HL-60 (cell line): ENCODE measurements around the gene BLNK.
A peak's percentile ranks its signal among the peaks of the same experiment; 100 is the strongest.

Source experiments
- DNase-seq, 2 experiments: peaks; one replicate each; pipeline ENCODE4 v3.0.0-alpha.2; 2010 to 2020; ENCODE audit warnings: low read depth in 1 of 2, low spot score in 1 of 2
- H3K27ac ChIP-seq: fragments of 250-450 bp; sonication (Bioruptor Pico); replicated peaks from 2 replicates; pipeline ENCODE4 v1.5.1; 2020; ENCODE audit warnings: mild to moderate bottlenecking, moderate library complexity
- H3K27me3 ChIP-seq: fragments of 250-450 bp; sonication (Bioruptor Pico); 2 replicates; pipeline ENCODE4 v1.5.1; 2021; ENCODE audit warnings: mild to moderate bottlenecking, moderate library complexity; ENCODE audit not compliant: insufficient read depth, poor library complexity, severe bottlenecking
- H3K4me3 ChIP-seq: replicated peaks from 2 replicates; pipeline ENCODE4 v1.5.1; 2011; ENCODE audit warnings: mild to moderate bottlenecking, control low read depth, low read length; ENCODE audit not compliant: insufficient read depth
- GABPA ChIP-seq: IDR thresholded peaks from 2 replicates; pipeline ENCODE4 v1.6.1; 2012; ENCODE audit warnings: low read depth
- POLR2AphosphoS5 ChIP-seq: IDR thresholded peaks from 2 replicates; pipeline ENCODE4 v1.6.1; 2012; ENCODE audit warnings: low read depth
- SPI1 ChIP-seq: IDR thresholded peaks from 2 replicates; pipeline ENCODE4 v1.6.1; 2012; ENCODE audit warnings: low read depth, mild to moderate bottlenecking, borderline replicate concordance
- TF ChIP-seq, protein P1 (sequence below): IDR thresholded peaks from 2 replicates; pipeline ENCODE4 v1.6.1; 2012; ENCODE audit warnings: low read depth; ENCODE audit not compliant: insufficient replicate concordance
- TF ChIP-seq, protein P2 (sequence below): IDR thresholded peaks from one replicate; pipeline ENCODE4 v1.5.1; 2011; ENCODE audit warnings: low read length, control low read depth, inconsistent platforms; ENCODE audit not compliant: insufficient read depth

The BLNK gene

DNA sequence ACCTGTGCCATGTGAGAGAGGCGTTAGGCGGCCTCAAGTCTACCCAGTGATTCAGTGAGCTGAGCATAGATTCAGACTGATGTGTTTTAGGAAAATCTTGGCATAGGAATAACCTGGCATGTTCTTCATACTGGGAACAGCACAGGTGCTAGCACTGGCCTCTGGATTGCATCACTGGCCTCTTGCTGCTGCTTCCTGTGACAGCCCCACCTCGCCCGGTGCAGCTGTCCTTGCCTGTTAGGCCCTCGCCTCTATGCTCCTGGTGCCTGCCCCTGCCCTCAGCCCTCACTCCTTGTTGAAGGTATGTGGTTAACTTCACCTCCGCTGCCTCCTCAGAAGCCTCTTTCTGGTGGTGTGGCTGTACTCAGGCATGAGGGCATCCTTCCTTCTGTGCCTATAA is 46.2 kb downstream of the BLNK start:
- no peak for DNase-seq
- TF ChIP-seq SPI1 (no peak), GABPA (no peak), POLR2AphosphoS5 (no peak)
- TF ChIP-seq, protein P1, sequence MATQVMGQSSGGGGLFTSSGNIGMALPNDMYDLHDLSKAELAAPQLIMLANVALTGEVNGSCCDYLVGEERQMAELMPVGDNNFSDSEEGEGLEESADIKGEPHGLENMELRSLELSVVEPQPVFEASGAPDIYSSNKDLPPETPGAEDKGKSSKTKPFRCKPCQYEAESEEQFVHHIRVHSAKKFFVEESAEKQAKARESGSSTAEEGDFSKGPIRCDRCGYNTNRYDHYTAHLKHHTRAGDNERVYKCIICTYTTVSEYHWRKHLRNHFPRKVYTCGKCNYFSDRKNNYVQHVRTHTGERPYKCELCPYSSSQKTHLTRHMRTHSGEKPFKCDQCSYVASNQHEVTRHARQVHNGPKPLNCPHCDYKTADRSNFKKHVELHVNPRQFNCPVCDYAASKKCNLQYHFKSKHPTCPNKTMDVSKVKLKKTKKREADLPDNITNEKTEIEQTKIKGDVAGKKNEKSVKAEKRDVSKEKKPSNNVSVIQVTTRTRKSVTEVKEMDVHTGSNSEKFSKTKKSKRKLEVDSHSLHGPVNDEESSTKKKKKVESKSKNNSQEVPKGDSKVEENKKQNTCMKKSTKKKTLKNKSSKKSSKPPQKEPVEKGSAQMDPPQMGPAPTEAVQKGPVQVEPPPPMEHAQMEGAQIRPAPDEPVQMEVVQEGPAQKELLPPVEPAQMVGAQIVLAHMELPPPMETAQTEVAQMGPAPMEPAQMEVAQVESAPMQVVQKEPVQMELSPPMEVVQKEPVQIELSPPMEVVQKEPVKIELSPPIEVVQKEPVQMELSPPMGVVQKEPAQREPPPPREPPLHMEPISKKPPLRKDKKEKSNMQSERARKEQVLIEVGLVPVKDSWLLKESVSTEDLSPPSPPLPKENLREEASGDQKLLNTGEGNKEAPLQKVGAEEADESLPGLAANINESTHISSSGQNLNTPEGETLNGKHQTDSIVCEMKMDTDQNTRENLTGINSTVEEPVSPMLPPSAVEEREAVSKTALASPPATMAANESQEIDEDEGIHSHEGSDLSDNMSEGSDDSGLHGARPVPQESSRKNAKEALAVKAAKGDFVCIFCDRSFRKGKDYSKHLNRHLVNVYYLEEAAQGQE: no peak
- TF ChIP-seq, protein P2, sequence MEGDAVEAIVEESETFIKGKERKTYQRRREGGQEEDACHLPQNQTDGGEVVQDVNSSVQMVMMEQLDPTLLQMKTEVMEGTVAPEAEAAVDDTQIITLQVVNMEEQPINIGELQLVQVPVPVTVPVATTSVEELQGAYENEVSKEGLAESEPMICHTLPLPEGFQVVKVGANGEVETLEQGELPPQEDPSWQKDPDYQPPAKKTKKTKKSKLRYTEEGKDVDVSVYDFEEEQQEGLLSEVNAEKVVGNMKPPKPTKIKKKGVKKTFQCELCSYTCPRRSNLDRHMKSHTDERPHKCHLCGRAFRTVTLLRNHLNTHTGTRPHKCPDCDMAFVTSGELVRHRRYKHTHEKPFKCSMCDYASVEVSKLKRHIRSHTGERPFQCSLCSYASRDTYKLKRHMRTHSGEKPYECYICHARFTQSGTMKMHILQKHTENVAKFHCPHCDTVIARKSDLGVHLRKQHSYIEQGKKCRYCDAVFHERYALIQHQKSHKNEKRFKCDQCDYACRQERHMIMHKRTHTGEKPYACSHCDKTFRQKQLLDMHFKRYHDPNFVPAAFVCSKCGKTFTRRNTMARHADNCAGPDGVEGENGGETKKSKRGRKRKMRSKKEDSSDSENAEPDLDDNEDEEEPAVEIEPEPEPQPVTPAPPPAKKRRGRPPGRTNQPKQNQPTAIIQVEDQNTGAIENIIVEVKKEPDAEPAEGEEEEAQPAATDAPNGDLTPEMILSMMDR: no peak
- Histone ChIP-seq H3K27ac (no peak overlapping the region), H3K27me3 (no peaks in the 10 kb centered on the region), H3K4me3 (no peak overlapping the region)

DNA sequence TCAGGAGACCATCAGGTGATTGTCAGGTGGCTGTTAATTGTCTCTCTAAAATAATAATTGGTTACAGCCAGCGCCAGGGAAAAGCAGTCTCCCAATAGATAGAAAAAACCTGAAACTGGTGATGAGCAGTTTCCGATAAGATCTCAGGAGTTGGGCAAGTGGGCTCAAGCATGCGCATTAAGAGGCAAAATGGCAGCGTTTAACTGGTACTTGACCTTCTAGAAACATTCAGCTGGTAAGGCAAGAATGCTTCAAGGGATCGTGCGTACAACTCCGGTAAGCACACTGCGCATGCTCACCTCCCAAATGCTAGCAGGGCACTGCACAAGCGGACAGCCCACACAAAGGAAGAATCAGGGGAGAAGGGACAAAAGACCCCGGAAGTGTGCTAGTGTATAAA is 48.5 kb downstream of the BLNK start:
- no peak for DNase-seq
- Histone ChIP-seq H3K4me3 (no peak overlapping the region), H3K27ac (no peak overlapping the region), H3K27me3 (no peaks in the 10 kb centered on the region)
- TF ChIP-seq, protein P1: no peak
- TF ChIP-seq GABPA (no peak), SPI1 (no peak), POLR2AphosphoS5 (no peak)
- TF ChIP-seq, protein P2: no peak

DNA sequence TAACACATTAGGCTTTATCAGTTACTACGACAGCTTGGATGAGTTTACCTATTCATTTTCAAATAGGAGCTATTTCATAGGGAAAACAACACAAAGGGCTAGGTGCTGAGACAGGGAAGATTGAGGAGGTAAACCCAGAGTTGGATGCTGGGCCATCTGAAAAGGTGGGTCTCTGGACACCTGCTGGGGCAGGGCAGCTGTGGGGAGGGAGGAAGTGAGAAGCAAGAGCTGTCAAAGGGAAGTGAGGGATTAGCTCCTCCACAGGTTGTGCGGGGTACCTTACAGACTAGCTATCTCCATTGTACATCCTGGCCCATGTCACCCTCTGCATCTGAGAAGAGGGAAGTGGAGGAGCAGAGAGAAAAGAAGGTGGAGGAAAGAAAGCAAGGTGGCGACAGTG is 48.9 kb downstream of the BLNK start:
- DNase-seq: peak in 1 of 2 experiments; percentile 11
- Histone ChIP-seq H3K27ac (no peak overlapping the region), H3K4me3 (no peak overlapping the region), H3K27me3 (no peaks in the 10 kb centered on the region)
- TF ChIP-seq, protein P2: no peak
- TF ChIP-seq SPI1: peak; percentile 38

DNA sequence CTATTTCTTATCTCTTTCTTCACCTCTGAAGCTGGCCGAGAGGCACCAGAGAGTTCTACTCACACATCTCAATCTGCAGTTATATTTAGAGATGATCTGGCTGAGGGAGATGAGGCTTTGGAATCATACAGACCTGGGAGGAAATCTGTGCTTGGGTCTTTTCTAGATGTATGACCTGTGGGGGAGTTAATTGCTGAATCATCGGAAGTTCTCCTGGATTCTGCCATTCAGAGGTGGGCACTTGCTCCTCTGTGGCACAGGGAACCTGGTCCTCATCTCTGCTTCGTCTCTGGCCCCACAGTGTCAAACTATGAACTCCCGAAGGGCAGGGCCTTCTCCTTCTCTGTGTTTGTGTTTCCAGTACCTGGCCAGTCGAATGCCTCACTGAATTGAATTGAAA is 52.5 kb downstream of the BLNK start:
- H3K27me3 ChIP-seq: no peaks in the 10 kb centered on the region
- H3K4me3 ChIP-seq: no peak overlapping the region
- no peak for DNase-seq
- H3K27ac ChIP-seq: no peak overlapping the region
- no peak for TF ChIP-seq POLR2AphosphoS5
- no peak for TF ChIP-seq SPI1
- TF ChIP-seq, protein P2: no peak
- TF ChIP-seq GABPA: no peak
